Activated T-helper 2 cell treated with anti-CD3 and anti-CD28 coated beads, Interferon-gamma antibody, Interleukin-2, Interleukin-4, amounts not matched to agents 10 μg/mL and 5 μg/mL and 100 μg/mL, durations not matched to agents 14 hours and 24 hours and 36 hours (primary cell): Measurements from ENCODE around the gene SH3PXD2A. TPM values are rescaled to one million over a fixed set of nuclear protein-coding genes. Genes with fewer than 3 reads are reported as not detected.

Source experiments
- DNase-seq: peaks from one replicate; pipeline ENCODE4 v3.0.0; 2021; ENCODE audit warnings: low spot score
- H3K27ac Mint-ChIP-seq: one replicate; pipeline ENCODE4 v1.8.0; 2021; ENCODE audit warnings: mixed read lengths
- H3K27me3 Mint-ChIP-seq: one replicate; pipeline ENCODE4 v1.8.0; 2021; ENCODE audit warnings: low read depth, mixed read lengths
- H3K36me3 Mint-ChIP-seq: one replicate; pipeline ENCODE4 v1.8.0; 2021; ENCODE audit warnings: low read depth, mixed read lengths
- H3K4me1 Mint-ChIP-seq: one replicate; pipeline ENCODE4 v1.8.0; 2021; ENCODE audit warnings: low read depth, mixed read lengths
- H3K4me3 Mint-ChIP-seq: one replicate; pipeline ENCODE4 v1.8.0; 2021; ENCODE audit warnings: low read depth, mild to moderate bottlenecking, moderate library complexity, mixed read lengths
- H3K9me3 Mint-ChIP-seq: one replicate; pipeline ENCODE4 v1.8.0; 2021; ENCODE audit warnings: mixed read lengths
- intact Hi-C: fragments of 100-400 bp; cut with micrococcal nuclease; formaldehyde crosslinking; loops from one replicate; pipeline ENCODE4 v1.15.1; 2023
- total RNA-seq: library from RNA; stranded (reverse); gene quantifications from 2 replicates; pipeline ENCODE4 v1.2.3, GENCODE V29; 2022

Gene SH3PXD2A
- total RNA-seq, 1 donor from 2014 or later = 8.6 TPM

DNA sequence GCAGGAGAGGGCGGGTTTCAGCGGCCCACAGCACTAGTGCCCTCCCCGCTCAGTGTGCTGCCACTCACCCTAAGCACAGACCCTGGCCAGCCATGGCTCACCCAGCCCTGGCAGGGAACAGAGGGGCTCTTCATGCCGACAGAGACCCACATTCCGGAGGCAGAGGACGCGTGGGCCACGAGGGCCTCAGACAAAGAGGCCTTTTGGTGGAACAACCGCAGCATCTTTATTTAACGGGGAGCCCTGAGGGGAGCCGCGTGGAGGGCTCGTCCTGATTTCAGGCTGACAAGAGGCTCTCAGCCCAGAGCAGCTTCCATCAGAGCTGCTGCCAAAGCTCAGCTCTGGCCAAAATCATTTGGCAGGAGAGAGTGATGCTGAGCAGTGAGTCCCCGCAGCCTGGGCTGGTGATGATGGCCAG, 127.8 kb downstream of the SH3PXD2A start:
- Mint-ChIP-seq H3K27me3 (peaks cover 8% of the 10 kb centered on the region), H3K4me3 (no peak overlapping the region), H3K27ac (no peak overlapping the region), H3K9me3 (no peaks in the 10 kb centered on the region), H3K4me1 (peaks cover 2% of the 10 kb centered on the region), H3K36me3 (no peaks in the 10 kb centered on the region)
- intact Hi-C loops = no loop called here
- no peak for DNase-seq

- H3K9me3 Mint-ChIP-seq = no peaks in the 10 kb centered on the region
- H3K4me1 Mint-ChIP-seq = no peaks in the 10 kb centered on the region
- no peak for DNase-seq
- intact Hi-C loops = no loop called here
- no peak overlapping the region for H3K4me3 Mint-ChIP-seq
- peaks cover 8% of the 10 kb centered on the region for H3K27me3 Mint-ChIP-seq
- no peaks in the 10 kb centered on the region for H3K36me3 Mint-ChIP-seq
- H3K27ac Mint-ChIP-seq = no peak overlapping the region
These were observed 128.7 kb downstream of the SH3PXD2A start for GRCh38 chr10:103726637-103727036.

- Mint-ChIP-seq H3K36me3 (no peaks in the 10 kb centered on the region), H3K27me3 (peaks cover 8% of the 10 kb centered on the region), H3K4me3 (no peak overlapping the region), H3K4me1 (no peaks in the 10 kb centered on the region), H3K9me3 (no peaks in the 10 kb centered on the region), H3K27ac (no peak overlapping the region)
- no peak for DNase-seq
- intact Hi-C loops = no loop called here
These were observed 130.1 kb downstream of the SH3PXD2A start for GRCh38 chr10:103725242-103725641.

DNA sequence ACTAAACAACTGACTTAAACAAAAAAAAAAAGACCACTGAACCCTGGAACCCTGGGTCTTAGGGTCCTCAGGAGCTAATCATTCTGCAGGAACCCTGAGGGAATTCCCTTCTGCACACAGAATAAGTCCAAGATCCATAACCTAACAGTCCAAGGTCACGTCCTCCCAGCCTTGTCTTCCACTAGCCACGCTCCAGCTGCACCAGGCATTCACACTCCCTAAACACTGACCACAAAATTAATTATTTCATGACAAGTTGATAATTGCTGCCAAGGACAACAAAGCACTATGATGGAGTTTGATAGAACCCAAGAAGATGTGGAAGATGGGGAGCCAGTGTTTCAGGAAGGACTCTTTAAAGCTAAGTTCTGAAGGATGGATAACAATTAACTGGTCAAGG, 130.6 kb downstream of the SH3PXD2A start:
- no peaks in the 10 kb centered on the region for H3K9me3 Mint-ChIP-seq
- H3K4me1 Mint-ChIP-seq = no peaks in the 10 kb centered on the region
- no peaks in the 10 kb centered on the region for H3K36me3 Mint-ChIP-seq
- DNase-seq = no peak
- no peak overlapping the region for H3K27ac Mint-ChIP-seq
- no peak overlapping the region for H3K4me3 Mint-ChIP-seq
- peaks cover 8% of the 10 kb centered on the region for H3K27me3 Mint-ChIP-seq
- intact Hi-C loops = no loop called here

GRCh38 chr10:103724074-103724473, 131.3 kb downstream of the SH3PXD2A start:
- Mint-ChIP-seq H3K27ac (no peak overlapping the region), H3K27me3 (peaks cover 8% of the 10 kb centered on the region), H3K9me3 (no peaks in the 10 kb centered on the region), H3K4me3 (no peak overlapping the region), H3K4me1 (no peaks in the 10 kb centered on the region), H3K36me3 (no peaks in the 10 kb centered on the region)
- DNase-seq = no peak
- intact Hi-C loops = no loop called here

GRCh38 chr10:103723557-103723956, 131.8 kb downstream of the SH3PXD2A start:
- intact Hi-C loops = no loop called here
- Mint-ChIP-seq H3K36me3 (no peaks in the 10 kb centered on the region), H3K27me3 (peaks cover 8% of the 10 kb centered on the region), H3K9me3 (no peaks in the 10 kb centered on the region), H3K27ac (no peak overlapping the region), H3K4me1 (no peaks in the 10 kb centered on the region), H3K4me3 (no peak overlapping the region)
- DNase-seq = no peak

GRCh38 chr10:103722632-103723031, 132.7 kb downstream of the SH3PXD2A start:
- intact Hi-C loops = no loop called here
- no peak overlapping the region for H3K27ac Mint-ChIP-seq
- no peaks in the 10 kb centered on the region for H3K9me3 Mint-ChIP-seq
- peaks cover 8% of the 10 kb centered on the region for H3K27me3 Mint-ChIP-seq
- H3K4me3 Mint-ChIP-seq = no peak overlapping the region
- no peaks in the 10 kb centered on the region for H3K36me3 Mint-ChIP-seq
- no peaks in the 10 kb centered on the region for H3K4me1 Mint-ChIP-seq
- DNase-seq = no peak

DNA sequence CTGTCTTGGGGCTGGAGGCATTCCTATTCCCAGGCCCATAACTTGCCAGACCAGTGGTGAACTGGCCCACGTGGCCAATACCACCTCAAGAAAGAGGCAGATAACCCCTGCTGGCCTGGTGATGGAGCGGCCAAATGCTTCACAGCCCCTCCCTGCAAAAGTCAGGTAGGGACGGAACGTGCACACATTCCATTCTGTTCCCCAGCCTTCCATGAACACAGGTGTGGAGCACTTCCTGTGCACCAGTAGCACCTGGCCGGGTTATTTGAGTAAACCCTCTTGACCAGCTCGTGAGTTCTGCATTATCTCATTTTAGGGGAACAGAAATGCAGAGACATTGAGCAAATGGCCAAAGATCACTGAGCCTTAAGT, 134.4 kb downstream of the SH3PXD2A start:
- no peak overlapping the region for H3K4me3 Mint-ChIP-seq
- H3K9me3 Mint-ChIP-seq = no peaks in the 10 kb centered on the region
- H3K4me1 Mint-ChIP-seq = no peaks in the 10 kb centered on the region
- H3K27ac Mint-ChIP-seq = no peak overlapping the region
- H3K27me3 Mint-ChIP-seq = peaks cover 5% of the 10 kb centered on the region
- no peak for DNase-seq
- no peaks in the 10 kb centered on the region for H3K36me3 Mint-ChIP-seq
- intact Hi-C loops = no loop called here

GRCh38 chr10:103720328-103720963, 134.9 kb downstream of the SH3PXD2A start:
- Mint-ChIP-seq H3K9me3 (no peaks in the 10 kb centered on the region), H3K36me3 (no peaks in the 10 kb centered on the region), H3K27ac (no peak overlapping the region), H3K27me3 (peaks cover 5% of the 10 kb centered on the region), H3K4me3 (no peak overlapping the region), H3K4me1 (no peaks in the 10 kb centered on the region)
- DNase-seq = no peak
- intact Hi-C loops = no loop called here

DNA sequence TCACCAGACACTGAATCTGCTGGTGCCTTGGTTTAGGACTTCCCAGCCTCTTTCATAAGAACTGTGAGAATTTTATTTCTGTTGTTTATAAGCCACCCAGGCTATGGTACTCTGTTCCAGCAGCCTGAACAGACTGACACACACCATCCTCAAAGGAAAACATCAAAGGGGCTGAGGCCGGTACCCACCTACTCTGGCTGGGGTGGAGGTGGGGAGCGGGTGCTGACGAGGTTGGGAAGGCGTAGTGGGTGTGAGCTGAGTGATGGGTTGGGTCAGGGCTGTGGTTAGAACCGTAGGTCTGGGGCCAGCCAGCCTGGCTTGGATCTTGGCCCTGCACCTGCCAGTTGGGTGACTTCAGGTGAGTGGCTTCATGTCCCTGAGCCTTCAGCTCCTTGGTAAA, 136.3 kb downstream of the SH3PXD2A start:
- no peak overlapping the region for H3K4me3 Mint-ChIP-seq
- no peak overlapping the region for H3K27ac Mint-ChIP-seq
- DNase-seq = no peak
- no peaks in the 10 kb centered on the region for H3K4me1 Mint-ChIP-seq
- intact Hi-C loops = no loop called here
- no peaks in the 10 kb centered on the region for H3K36me3 Mint-ChIP-seq
- H3K9me3 Mint-ChIP-seq = no peaks in the 10 kb centered on the region
- H3K27me3 Mint-ChIP-seq = no peaks in the 10 kb centered on the region

DNA sequence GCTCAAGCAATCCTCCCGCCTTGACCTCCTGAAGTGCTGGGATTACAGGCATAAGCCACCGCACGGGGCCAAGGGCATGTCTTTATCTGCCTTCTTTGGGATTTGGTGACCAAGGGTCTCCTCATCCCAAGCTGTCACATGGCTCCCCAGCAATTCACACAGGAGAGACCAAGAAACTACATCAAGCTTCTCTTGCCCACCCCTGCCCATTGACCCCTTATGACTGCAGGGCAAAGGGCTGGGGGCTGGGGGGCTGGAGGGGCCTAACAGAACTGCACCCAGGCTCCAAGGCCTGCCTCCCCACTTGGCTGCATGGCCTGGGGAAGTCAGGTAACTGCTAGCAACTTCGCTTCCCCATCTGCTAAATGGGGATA, 137.1 kb downstream of the SH3PXD2A start:
- Mint-ChIP-seq H3K4me3 (no peak overlapping the region), H3K36me3 (no peaks in the 10 kb centered on the region), H3K4me1 (no peaks in the 10 kb centered on the region), H3K27me3 (no peaks in the 10 kb centered on the region), H3K27ac (no peak overlapping the region), H3K9me3 (no peaks in the 10 kb centered on the region)
- intact Hi-C loops = no loop called here
- no peak for DNase-seq

- H3K27me3 Mint-ChIP-seq = no peaks in the 10 kb centered on the region
- no peak for DNase-seq
- H3K27ac Mint-ChIP-seq = no peak overlapping the region
- no peaks in the 10 kb centered on the region for H3K36me3 Mint-ChIP-seq
- H3K4me1 Mint-ChIP-seq = peaks cover 4% of the 10 kb centered on the region
- intact Hi-C loops = no loop called here
- no peak overlapping the region for H3K4me3 Mint-ChIP-seq
- no peaks in the 10 kb centered on the region for H3K9me3 Mint-ChIP-seq
These were observed 137.8 kb downstream of the SH3PXD2A start for GRCh38 chr10:103717341-103718246.
